ENCODE data around the gene TOMM40. TPM values are rescaled to one million over a fixed set of nuclear protein-coding genes. Genes with fewer than 3 reads are reported as not detected.

The TOMM40 gene
- total and polyA plus RNA-seq, 2 of the 13 experiments (the other 11 are each of a cell fraction or from before 2014, with no cell fraction given): 72.0 to 110 TPM

GRCh38 chr19:44856421-44857083 lies 34.5 kb upstream of the TOMM40 start (continued):
- TF ChIP-seq NR2F1 (CRISPR knock-in tag; IDR thresholded peaks at IDR 0.05) (no peak), ZHX2 (IDR thresholded peaks at IDR 0.05; ENCODE audit: low read depth) (no peak), ZHX2 (CRISPR knock-in tag; IDR thresholded peaks at IDR 0.05; ENCODE audit: borderline replicate concordance) (no peak), TFDP2 (CRISPR knock-in tag; IDR thresholded peaks at IDR 0.05) (no peak), ATF7-NPFF (CRISPR knock-in tag; IDR thresholded peaks at IDR 0.05; ENCODE audit: low read depth) (no peak), FOSL2 (CRISPR knock-in tag; IDR thresholded peaks at IDR 0.05) (no peak), CERS6 (CRISPR knock-in tag; IDR thresholded peaks at IDR 0.05) (no peak), ZNF605 (CRISPR knock-in tag; IDR thresholded peaks at IDR 0.05) (peak; percentile 62), ZNF879 (CRISPR knock-in tag; IDR thresholded peaks at IDR 0.05) (no peak), ZNF563 (CRISPR knock-in tag; IDR thresholded peaks at IDR 0.05) (no peak), SETDB1 (CRISPR knock-in tag; IDR thresholded peaks at IDR 0.05; ENCODE audit: borderline replicate concordance) (no peak), ZBED4 (CRISPR knock-in tag; IDR thresholded peaks at IDR 0.05; ENCODE audit: borderline replicate concordance) (no peak), ELK4 (CRISPR knock-in tag; IDR thresholded peaks at IDR 0.05; ENCODE audit: borderline replicate concordance) (no peak), ZNF660 (CRISPR knock-in tag; IDR thresholded peaks at IDR 0.05; ENCODE audit: borderline replicate concordance, low read depth) (no peak), NFYB (CRISPR knock-in tag; IDR thresholded peaks at IDR 0.05) (no peak), MAFK (conservative IDR thresholded peaks at IDR 0.05 in 1 of 2, IDR thresholded peaks at IDR 0.05 in 1 of 2; ENCODE audit: low read length in 2 of 2) (no peak)

Measured in HepG2 (cell line).